Right renal cortex interstitium (tissue), 3 donors: ENCODE results near the gene TMEM245. TPM values are rescaled to one million over a fixed set of nuclear protein-coding genes. Genes with fewer than 3 reads are reported as not detected.
"Not testable (repeated sequence)": the region's sequence is repeated elsewhere in the genome, so short reads cannot be mapped to it uniquely, and the experiment has no call there.

Source experiments
- DNase-seq, 3 donors: peaks; one replicate each; pipeline ENCODE4 v3.0.0-alpha.2; 2013; ENCODE audit warnings: low read depth in 3 of 3, low spot score in 2 of 3
- polyA plus RNA-seq, 3 donors: library from polyadenylated mRNA; unstranded; fragments of 120-200 nt; gene quantifications; one replicate each; pipeline ENCODE4 v1.2.1, GENCODE V29; 2013; ENCODE audit not compliant: insufficient read length in 3 of 3

The TMEM245 gene
- polyA plus RNA-seq, 3 donors = 65.9 to 70.3 (median 69.0) TPM

- DNase-seq = no peak
These were observed 47.5 kb downstream of the TMEM245 start for GRCh38 chr9:109072133-109072692.

DNA sequence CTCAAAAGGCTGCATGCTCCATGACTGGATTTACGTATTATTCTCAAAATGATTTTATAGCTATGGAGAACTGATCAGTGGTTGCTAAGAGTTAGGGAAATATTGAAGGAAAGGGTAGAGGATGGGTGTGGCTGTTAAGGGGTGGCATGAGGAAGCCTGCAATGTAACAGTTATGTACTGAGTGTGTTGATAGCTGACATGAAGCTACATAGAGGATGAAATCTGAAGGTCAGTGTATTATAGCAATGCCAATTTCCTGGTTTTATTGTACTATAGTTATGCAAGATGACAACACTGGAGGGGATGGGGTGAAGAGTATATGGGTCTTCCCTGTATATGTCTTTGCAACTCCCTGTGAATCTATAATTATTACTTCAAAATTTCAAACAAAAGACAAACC, 51.0 kb downstream of the TMEM245 start:
- no peak for DNase-seq

- DNase-seq = no peak
These were observed 54.6 kb downstream of the TMEM245 start for GRCh38 chr9:109064963-109065702.

- no peak for DNase-seq
These were observed 56.0 kb downstream of the TMEM245 start for GRCh38 chr9:109063760-109064159.

- no peak for DNase-seq
These were observed 57.2 kb downstream of the TMEM245 start for GRCh38 chr9:109062543-109062942.

- no peak for DNase-seq
These were observed 59.6 kb downstream of the TMEM245 start for GRCh38 chr9:109060191-109060590.

- not testable (repeated sequence) for DNase-seq
These were observed 66.6 kb downstream of the TMEM245 start for GRCh38 chr9:109053121-109053520.

DNA sequence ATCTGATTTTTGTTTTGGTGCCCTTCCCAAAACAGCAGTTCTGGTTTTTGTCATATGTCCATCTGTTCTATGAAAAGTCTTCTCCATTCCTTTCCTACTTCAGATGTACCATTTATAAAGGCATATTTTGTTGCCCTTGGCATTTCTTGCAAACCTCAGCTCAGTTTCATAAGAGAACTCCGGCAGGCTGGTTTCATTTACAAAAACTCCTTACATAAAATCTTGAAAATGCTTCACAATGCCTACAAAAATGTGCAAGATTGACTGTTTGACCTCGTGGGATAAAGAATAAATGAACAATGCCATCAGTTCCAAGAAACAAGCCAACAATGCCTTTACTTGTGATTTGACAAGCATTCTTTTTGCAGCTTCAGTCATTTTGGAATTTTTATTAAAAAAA, 67.3 kb downstream of the TMEM245 start:
- no peak for DNase-seq

GRCh38 chr9:109051733-109052132, 68.0 kb downstream of the TMEM245 start:
- no peak for DNase-seq

DNA sequence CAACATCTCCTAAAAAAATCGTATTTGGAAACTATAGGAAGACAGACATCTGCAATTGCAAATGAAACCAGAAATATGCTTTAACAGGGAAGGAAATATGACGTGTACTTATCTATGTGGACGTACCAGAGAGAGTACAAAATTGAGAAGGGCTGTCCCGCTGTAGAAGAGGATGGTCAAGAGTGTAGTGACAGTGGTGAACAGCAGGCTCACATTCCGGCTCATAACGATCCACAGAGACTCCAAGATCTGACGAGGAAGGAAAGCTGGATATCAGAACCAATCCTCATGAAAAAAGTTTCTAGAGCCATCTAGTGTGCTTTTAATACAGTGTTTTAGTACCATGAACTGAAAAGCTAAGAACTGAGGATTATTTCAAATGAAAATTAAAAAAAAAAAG, 69.3 kb downstream of the TMEM245 start:
- DNase-seq = no peak

DNA sequence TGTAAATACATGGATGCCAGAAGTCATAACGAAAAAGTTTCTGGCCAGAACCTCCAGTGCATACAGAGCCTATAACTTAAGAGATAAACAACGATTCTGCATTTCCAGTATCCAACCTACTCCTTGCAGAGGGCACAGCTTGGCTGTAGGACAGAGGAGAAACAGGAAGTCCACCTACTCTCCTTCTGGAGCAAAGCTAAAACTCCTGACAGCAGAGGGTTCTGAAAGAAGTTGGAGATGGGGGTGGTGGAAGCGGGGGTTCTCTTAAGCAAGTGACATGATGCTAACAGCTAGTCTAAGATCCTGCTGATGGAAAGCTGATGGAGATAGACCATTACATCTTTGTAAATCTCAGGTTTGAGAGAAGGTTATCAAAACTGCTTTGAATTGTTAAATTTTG, 70.9 kb downstream of the TMEM245 start:
- no peak for DNase-seq

DNA sequence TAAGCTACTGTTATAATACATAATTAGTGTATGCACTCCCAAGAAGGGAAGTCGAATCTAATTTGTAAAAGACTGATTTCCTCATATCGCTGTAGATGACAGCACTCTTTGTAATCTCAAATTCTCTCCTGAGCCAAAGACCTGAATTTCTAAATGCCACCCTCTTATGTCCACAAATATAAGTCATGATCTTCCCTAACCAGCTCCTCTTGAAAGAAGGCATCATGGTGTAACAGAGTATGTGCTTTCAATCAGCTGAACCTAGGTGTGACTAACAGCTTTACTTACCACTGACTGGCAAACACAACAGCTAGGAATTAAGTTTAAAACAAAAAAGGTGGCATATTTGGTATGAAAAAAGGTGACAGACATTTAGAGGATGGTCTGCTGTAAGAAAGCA, 72.5 kb downstream of the TMEM245 start:
- no peak for DNase-seq

GRCh38 chr9:109046346-109046745, 73.4 kb downstream of the TMEM245 start:
- no peak for DNase-seq

GRCh38 chr9:109043578-109043977, 76.2 kb downstream of the TMEM245 start:
- DNase-seq = no peak

DNA sequence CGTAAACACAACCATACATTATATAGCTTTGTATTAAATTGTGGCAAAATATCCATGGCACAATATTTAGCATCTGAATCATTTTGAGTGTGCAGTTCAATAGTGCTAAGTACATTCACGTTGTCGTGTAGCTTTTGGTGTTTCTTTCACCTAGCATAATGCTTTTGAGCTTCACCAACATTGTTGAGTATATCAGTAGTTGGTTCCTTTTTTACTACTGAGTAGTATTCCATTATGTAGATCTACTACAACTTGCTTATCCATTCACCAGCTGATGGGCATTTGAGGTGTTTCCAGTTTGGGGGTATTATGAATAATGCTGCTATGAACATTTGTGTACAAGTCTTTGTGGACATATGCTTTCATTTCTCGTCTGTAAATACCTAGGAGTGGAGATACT, 79.2 kb downstream of the TMEM245 start:
- DNase-seq = no peak

- DNase-seq = no peak
These were observed 80.2 kb downstream of the TMEM245 start for GRCh38 chr9:109039539-109039938.

DNA sequence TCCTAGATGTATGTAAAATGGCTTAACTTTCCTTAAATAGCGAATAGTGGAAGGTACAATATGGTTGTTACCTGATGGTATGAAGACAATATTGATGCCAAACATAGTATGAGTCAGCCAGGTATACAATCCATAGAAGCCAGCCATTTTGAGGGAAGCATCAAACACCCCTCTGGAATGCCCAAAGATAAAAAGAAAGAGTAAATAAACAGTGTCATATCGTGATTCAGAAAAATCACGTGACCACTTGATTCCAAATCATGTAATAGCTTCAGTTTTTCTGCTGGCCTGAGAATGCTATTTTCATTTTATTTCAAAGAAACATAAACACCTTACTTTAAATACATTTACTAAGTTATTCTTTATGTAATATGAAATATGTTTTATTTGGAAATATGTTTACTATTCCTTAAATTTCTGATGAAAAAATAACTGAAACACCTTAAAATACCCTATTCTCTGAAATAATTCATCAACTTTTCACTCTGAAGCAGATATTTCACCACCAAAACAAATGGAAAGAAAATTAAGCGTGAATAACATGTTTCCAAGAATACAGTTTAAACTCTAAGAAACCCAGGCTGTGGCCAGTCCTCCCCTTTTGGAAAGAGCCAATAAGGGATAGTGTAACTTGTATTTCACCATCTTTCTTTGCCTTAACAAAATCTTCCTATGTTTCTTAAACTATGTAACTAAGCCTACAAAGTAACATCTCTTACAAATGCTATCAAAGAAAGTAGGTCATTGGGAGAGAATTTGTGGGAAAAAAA, 81.6 kb downstream of the TMEM245 start:
- no peak for DNase-seq

GRCh38 chr9:109036744-109037680, 82.7 kb downstream of the TMEM245 start:
- no peak for DNase-seq

GRCh38 chr9:109035684-109036423, 83.9 kb downstream of the TMEM245 start:
- no peak for DNase-seq
